Measurements from ENCODE around the gene SLC4A5.

- no peak for TF ChIP-seq POLR2A (IDR thresholded peaks at IDR 0.05)
- TF ChIP-seq POLR2AphosphoS5 (IDR thresholded peaks at IDR 0.05): no peak
- TF ChIP-seq CTCF (IDR thresholded peaks at IDR 0.05): no peak
Measured at GRCh38 chr2:74391209-74391579, 48.0 kb upstream of the SLC4A5 start.
